CD4-positive, alpha-beta T cell treated with Interleukin-15 for 4 hours (primary cell): ENCODE results near the gene MAOB.
A peak's percentile ranks its signal among the peaks of the same experiment; 100 is the strongest.

Experiments
- DNase-seq: peaks from one replicate; pipeline ENCODE4 v3.0.0-alpha.2; 2020; ENCODE audit warnings: low spot score

The MAOB gene

DNA sequence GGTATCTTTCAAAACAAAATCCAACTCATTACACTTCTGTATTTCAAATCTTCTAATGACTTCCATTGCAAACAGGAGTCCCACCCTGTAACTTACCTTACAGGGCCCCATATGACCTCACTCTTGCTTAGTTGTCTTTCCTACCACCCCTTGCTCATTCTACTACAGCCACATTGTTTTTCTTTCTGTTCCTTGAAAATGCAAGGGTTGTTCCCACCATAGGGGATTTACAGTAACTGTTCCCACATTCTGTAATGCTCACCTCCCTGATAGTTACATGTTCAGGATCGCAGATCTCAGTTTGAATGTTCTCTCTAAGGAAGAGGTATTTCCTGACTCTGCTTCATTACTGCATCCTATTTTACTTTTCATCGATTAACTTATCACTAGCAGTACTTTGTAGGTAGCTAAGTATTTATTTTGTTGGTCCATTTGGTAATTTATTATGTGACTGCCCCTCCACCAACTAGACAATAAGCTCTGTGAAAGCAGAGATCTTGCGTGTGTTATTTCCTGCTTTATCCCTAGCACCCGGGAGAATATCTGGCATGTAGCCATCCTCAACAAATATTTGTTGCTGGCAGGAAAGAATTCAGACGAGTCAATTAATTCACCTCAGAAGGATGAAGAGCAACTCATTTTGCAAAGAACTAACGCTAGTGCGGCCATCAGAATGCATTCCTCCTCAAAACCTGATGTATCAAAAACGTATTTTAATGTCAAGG is 21.4 kb downstream of the MAOB start:
- DNase-seq = no peak

DNA sequence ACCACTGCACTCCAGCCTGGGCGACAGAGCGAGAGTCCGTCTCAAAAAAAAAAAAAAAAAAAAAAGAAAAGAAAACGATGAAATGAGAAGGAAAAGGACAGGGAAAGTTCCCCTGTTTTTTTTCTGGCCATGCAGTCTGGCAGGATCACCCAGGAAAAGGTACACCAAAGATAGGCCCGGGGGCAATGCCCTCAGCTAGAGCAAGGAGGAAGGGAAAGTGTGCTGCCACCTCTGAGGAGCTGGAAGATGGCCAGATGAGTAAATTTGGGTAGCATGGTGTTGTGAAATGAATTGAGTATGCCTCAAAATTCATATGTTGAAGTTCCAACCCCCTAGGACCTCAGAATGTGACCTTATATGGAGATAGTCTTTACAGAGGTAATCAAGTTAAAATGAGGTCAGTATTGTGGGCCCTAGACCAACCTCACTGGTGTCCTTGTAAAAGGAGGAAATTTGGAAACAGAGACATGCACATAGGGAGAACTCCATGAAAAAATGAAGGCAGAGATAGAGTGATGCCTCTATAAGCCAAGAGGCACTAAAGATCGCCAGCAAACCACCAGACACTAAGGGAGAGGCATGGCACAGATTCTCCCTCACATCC is 28.9 kb downstream of the MAOB start:
- DNase-seq = no peak

DNA sequence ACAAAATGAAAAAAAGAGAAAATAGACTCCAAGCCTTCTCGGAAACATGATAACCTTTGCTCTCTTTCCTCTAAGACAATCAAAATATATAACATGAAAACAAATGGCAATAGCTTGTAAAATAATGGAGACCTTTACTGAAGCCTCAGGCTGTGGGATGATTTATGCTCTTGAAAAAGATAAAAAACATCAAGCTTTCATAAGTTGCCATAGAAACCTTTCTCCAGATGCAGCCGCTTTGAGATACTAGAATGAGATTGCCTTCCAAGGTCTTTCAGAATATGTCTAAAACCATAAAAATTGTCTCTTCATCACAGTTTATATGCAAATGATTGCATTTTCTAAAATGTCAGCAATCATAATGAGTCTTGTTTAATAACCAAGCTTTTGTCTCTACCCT is 31.6 kb downstream of the MAOB start:
- no peak for DNase-seq

DNA sequence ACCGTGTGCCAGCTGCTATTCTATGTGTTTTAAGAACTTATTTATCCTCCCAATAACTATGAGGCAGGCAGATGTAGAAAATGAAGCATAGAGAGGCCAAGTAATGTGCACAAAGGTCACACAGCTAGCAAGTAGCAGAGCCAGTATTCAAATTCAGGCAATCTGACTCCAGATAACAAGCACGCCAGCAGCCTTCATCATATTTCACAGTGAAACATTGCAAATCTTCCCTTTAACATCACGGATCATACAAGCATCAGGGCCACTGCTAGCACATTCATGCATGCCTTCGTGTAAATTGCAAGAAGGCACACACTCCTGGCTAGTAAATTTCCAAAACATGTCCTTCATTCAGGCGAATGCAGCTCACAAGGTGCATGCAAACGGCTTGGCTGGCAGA is 33.1 kb downstream of the MAOB start:
- no peak for DNase-seq

DNA sequence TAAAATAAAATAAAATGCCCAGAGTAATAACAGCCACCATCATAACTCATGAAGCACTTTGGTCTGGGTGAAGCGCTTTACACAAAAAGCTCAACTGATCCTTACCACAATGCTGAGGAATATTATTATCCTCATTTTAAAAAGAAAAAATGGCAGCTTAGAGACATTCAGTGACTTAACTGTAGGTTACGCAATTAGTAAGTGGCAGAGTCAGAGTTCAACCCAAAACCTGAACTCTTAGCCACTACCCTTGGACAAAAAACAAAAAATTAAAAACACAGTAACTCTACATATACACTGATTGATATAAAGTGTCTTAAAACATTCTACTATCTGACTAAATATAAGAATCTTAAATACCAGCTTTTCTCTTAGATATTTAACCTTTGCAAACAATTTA is 34.9 kb downstream of the MAOB start:
- DNase-seq = no peak

DNA sequence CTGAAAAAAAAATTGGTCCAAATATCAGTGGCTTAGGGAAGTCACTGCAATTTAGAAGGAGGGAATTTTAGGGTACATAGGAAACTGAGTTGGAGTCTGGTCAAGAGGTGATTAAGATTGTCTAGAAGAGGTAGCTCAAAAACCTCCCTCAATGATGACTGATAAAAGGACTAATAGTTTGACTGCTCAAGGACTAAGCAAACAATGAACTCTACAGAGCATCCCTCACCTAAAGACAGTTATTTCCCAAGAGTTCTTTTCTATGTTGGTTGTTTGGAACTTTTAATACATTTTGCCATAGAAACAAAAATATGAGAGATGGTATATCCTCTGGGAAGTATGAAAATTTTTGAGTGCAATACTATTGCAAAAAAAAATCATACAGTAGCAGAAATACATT is 35.7 kb downstream of the MAOB start:
- no peak for DNase-seq

DNA sequence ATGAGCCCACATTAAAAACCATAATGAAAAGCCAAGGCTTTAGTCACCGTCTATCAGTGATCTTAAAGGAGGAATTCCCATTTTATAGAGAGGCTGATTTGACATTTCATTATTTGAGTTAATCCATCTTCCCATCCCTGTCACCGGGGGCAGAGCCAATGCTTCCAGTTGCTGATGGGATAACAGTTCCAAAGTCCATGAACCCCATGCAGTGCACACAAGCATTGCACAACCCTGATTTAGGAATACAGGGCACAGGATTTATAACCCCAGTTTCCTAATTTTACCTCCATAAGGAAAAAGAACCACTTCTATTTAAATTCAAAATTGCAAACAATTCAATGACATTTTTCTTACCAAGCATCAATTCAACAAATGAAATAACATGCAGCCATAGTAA is 36.5 kb downstream of the MAOB start:
- no peak for DNase-seq

DNA sequence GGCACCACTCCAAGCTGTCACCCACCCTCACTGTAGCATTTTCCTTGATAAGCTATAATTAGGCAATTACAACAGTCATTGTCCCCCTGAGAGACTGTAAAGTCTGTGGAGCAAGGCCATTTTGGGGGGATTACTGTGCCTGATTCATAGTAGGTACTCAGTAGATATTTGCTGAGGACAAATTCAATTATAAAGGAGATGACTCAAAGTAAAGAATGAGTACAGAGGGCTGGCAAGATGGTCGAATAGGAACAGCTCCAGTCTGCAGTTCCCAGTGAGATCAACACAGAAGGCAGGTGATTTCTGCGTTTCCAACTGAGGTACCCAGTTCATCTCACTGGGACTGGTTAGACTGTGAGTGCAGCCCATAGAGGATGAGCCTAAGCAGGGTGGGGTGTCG is 42.0 kb downstream of the MAOB start:
- DNase-seq = no peak

DNA sequence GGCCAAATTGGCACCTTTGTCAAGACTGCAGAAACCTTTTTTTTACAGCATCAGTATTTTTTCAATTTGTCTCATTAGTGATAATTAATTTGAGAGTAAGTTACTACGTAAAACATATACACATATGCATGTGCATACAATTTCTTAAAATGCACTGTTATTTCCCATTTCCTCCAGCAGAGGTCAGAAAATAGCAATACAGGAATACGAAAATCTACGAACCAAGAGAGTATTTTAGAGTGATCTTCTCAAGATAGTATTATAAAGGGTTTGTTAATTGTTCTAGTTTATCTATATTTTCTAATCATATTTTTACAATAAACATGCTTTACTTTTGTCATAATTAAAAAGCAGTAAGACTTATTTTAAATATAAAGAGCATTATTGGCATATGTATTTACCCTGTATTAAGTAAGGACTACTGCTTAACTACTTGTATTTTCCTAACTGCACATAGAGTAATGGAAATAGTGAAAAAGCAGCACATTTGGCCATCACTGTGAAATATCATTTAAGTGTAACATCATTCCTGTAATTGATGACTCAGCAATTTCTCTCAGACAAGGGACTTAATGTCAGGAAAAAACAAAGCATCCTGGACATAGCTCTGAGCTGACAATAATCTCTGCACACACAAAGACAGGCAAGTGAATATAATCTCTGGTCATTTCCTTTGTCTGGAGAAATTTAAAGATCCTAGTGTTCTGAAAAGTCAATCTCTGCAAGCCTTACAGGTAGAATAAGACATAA is 45.6 kb downstream of the MAOB start:
- peak; percentile 20 for DNase-seq

DNA sequence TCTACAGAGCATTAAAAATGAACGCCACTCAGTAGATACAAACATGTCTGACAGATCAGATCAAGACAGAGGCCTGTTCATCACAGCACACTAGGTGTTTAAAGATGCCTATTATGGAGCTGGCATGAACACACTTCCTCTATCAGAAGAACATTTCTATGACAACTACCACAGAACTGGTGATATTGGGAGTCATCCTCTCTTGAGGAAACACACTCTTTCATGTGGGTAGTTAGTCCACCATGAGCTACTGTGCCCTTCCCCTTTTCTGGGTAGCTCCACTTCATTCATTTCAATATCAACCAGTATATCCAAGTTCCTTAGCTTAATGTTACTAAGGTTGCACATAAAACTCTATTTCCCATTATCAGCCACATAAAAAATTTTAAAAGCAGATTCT is 46.7 kb downstream of the MAOB start:
- DNase-seq = no peak

DNA sequence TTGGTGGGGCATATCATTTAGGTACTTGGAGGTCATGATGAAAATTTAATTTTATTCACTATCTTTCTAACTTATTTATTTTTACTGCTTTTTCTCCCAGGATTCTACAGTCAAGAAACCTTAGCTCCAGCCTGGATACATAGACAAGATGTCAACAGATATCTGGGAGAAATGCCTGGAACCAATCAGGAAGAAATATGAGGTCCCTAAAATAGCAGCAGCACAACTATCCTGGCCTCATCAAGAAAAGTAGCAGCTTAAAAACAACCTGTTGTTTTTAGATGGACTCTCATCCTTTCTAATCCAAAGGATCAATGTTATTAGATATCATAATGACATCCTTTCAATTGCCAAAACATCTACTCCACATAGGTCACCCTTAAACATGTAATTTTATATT is 54.5 kb downstream of the MAOB start:
- DNase-seq = no peak

DNA sequence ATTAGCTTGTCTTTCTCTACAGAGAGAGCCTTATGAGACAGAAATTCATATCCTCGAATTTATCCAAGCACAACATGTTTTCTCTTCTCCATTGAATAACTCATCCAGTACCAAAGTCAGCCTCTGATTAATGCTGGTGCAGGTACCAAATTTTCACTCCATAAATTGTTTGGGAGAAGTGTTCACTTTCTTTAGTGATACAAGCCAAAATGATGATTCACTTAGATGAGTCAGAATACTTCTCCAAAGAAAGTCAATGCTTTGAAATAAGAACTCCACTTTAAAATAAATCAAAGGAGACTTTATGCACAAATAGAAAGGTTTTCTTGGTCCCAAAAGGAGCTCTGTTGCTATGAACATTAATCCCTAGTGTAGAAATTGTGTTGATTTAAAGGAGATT is 60.2 kb downstream of the MAOB start:
- no peak for DNase-seq

DNA sequence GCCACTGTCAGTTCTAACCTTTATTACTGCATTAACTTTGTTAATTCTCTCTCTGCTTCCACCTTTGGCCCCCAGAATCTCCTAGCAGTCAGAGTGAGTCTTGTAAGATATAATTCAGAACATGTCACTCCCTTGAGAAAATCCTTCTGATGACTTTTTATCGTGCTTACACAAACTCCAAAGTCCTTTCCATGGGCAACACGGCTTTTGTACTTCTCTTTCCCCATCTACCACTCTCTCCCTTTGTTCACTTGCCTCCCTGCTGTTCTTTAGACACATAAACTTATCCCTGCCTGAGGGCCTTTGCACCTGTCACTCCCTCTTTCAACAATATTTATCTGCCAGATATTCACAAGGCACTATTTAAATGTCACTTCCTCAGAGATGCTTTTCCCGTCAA is 64.8 kb downstream of the MAOB start:
- DNase-seq = no peak

DNA sequence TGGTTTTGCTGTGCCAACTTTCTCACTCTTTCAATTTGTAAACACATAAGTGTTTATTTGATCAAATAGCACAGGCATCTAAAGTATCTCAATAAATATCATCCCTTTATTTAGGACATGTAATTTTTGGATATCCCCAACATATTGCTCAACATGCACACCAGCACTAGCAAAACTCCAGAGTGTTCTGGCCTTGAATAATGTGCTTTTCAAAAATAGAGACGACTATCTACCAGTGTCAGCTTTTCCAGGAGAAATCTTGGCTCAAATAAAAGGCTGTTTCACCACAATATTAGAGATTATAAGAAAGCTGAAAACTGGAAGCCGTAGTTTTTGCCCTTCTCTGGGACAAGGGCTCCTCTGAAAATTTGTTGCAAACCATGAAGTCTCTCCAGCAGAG is 67.0 kb downstream of the MAOB start:
- no peak for DNase-seq

DNA sequence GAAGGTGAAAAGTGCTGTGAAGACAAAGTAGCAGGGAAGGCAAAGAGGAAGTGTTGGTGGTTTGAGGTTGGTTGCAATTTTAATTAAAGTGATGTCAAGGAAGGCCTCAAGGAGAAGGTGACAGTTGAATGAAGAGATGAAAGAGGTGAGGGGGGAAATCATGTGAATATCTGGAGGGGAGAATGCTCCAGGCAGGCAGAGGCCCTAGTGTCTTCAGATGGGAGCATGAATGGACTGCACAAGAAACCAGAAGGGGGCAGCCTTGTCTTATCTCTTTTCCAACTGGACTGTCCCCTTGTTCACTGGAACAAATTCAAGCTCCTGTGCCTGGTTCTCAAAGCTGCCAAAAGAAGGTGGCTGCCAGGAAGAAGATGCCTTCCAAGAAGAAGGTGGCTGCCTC is 68.4 kb downstream of the MAOB start:
- DNase-seq = no peak

DNA sequence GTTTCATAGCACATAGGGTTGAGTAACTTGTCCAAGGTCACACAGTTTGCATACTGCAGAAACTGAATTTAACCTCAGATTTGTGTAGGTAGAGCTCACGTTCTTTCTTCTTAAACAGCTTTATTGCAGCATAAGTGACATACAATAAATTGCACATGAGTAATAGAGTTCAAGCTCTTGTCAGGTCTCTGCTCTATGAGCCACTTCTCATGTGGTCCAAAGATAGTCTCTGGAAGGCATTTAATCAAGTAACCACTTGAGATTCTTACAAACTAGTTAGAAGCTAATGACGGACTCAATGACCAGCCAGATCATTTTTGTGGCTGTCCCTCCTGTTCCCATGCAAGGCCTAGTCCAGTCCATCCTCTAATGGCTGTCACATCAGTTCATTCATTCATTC is 68.9 kb downstream of the MAOB start:
- no peak for DNase-seq

DNA sequence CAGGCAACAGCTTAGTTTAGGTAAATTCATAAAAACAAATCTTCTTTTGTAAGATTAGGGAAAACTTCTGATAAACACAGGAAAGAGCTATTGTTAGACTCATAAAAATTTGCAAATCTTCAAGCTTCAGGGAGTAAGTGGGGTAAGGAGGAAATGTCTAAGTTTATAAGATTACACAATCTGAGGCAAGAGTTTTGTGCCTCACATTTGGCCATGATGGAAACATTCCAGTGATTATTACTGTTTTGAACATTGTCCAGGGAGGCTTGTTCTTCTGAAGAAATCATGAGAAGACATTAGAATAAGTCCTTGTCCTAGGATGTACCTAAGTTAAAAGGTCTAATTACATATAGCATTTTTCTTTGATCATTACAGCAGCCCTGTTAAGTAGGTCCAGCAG is 72.8 kb downstream of the MAOB start:
- no peak for DNase-seq

DNA sequence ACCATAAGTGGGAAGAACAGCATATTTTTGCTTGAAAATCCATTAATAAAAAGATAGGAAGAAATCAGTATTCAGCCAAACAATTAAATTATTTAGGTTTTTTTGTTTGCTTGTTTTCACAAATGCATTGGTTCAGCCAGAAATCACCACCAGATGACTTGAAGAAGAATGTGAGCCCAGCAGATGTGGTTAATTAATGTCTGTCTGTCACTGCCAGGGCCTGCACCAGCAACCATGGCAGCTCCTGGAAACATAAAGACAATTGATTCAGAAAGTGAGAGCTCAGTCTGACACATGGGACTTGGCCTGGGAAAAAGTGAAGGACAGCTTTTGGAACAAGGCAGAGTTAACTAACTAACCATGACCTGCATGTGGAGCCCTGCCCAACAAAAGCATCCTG is 74.0 kb downstream of the MAOB start:
- DNase-seq = no peak

DNA sequence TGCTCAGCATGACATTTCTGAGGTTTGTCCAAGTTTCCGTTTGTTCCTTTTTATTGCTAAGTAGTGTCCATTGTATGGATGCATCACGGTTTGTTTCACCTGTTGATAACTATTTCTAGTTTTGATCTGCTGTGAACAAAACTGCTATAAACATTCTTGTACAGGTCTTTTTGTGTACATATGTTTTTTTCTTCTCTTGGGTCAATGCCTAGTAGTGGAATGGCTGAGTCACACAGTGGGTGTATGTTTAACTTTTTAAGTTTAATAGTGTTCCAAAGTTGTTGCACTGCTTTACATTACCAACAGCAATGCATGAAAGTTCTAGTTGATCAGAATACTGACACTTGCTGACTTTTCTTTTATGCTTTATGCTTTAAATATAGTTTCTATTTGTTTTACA is 76.7 kb downstream of the MAOB start:
- DNase-seq = no peak

DNA sequence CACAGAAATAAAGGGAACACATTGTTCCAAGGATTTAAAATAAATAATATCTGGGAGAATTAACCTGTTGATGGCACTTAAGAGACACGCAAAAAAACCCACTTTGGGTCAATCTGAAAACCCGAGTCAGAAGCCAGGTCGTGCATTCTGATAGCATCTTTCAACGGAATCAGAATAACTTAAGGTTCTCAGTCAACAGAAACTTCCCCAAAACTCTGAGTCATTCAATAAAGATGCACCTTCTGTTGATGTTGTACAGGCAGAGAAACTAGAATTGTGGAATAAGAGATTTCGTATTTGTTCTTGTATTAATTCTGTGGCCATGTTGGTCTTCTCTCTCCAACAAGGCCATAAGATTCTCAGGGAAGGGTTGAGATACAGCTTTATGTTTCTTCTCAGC is 78.2 kb downstream of the MAOB start:
- DNase-seq = no peak

DNA sequence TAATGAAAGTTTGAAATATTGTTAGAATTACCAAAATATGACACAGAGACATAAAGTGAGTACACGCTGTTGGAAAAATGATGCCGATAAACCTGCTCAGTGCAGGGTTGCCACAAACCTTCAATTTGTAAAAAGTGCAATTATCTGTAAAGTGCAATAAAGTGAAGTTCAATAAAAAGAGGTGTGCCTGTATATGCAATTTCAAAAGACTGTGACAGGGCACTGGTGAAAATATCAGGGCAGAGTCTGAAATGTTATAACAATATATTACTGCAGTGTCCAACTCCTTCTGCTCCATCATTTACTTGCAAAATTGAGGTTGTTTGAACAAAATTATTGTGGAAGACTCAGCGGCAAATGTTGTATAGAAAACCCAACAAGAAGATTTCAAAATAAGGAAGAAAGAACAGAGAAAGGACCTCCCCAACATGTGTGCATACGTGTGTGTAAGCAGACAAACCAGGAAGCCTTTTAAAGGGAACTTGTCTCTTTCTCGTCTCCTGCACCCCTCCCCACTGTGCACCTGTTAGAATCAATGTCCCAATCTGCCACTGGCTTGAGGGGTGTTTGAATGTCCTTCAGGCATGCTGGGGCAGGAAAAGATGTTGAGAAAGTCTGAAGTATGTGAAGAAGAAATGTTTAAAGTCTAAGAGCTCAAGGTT is 96.2 kb downstream of the MAOB start:
- DNase-seq = no peak

DNA sequence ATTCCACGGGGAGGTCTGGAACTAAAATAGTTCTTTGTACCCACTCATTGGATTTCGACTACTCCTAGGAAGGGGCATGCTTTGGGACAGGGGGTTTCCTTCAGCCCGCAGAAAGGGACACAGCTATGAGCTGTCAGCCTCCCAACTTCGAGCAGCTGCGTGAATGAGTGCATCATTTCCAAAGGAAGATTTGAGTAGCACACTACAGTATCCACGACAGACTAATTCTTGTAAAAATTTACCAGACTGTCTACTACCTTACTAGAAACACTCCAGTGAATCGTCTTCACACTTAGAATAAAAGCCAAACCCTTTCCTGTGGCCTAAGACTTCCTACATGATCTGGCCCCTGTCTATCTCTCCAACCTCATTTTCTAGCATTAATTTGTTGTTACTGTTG is 124.2 kb downstream of the MAOB start:
- no peak for DNase-seq

DNA sequence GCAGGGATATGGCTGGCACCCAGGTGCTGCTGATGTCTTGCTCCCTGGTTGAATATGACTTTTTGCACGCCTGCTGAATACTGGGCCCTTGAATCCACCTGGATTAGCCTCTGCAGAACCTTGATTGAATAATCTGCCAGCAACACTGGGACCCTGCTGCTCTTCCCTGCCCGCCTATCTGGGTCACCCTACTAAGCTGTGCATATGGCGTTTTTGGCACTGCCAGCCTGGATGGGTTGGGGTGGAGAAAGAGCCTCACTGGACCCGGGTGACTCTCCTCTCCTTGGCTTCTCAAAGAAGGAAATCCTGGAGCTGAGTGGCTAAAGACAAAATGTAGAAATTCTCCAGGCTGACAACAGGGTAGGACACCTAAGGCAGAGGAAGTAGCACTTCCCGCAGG is 126.2 kb downstream of the MAOB start:
- no peak for DNase-seq
